ENCODE data around the gene PYROXD2.
A peak's percentile ranks its signal among the peaks of the same experiment; 100 is the strongest.

Gene PYROXD2

GRCh38 chr10:98457721-98458120 is 42.7 kb upstream of the PYROXD2 start:
- DNase-seq (ENCODE audit: low spot score), result no peak
- TF ChIP-seq, protein P1, sequence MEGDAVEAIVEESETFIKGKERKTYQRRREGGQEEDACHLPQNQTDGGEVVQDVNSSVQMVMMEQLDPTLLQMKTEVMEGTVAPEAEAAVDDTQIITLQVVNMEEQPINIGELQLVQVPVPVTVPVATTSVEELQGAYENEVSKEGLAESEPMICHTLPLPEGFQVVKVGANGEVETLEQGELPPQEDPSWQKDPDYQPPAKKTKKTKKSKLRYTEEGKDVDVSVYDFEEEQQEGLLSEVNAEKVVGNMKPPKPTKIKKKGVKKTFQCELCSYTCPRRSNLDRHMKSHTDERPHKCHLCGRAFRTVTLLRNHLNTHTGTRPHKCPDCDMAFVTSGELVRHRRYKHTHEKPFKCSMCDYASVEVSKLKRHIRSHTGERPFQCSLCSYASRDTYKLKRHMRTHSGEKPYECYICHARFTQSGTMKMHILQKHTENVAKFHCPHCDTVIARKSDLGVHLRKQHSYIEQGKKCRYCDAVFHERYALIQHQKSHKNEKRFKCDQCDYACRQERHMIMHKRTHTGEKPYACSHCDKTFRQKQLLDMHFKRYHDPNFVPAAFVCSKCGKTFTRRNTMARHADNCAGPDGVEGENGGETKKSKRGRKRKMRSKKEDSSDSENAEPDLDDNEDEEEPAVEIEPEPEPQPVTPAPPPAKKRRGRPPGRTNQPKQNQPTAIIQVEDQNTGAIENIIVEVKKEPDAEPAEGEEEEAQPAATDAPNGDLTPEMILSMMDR (IDR thresholded peaks at IDR 0.05; ENCODE audit: extremely low read depth, missing control alignments), result no peak

DNA sequence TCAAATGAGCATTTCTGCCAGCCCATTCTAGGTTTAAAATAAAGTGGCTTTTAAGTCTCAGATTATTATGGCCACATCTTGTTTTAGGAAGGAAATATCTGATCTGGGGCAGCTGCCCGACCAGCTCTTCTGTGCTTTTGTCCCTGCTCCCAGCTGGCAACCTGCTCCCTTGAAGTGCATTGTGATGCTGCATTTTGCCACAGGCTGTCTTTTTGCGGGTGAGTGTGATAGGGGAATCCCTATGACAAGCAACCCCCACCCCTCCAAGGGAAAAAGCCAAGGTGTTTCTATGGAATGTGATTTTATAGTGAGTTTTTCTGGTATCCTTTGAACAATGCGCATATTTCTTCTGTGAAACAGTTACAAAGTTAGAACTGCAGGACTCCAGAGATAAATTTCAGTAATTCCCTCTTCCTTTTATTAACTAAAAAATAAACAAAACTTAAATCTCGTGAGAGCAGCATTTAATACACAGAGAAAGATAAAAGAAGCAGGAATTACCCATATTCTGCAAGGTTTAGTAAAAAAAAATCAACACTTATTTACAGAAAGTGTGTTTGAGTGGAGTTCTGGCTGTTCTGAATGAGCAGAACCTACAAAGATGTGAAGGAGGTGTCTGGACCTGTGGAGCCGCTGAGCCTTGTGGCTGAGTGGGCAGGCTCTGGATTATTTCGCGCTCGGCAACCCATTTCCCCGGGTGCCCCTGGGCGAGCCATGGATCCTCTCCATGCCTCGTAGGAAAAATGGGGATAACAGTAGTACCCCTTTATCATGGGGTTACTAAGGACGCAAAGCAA is 41.9 kb upstream of the PYROXD2 start:
- TF ChIP-seq, protein P1 (IDR thresholded peaks at IDR 0.05; ENCODE audit: extremely low read depth, missing control alignments), result no peak
- DNase-seq (ENCODE audit: low spot score), result no peak

GRCh38 chr10:98456043-98456570 is 41.1 kb upstream of the PYROXD2 start:
- no peak for DNase-seq (ENCODE audit: low spot score)

GRCh38 chr10:98453729-98454128 is 38.7 kb upstream of the PYROXD2 start:
- no peak for DNase-seq (ENCODE audit: low spot score)
- TF ChIP-seq, protein P1 (IDR thresholded peaks at IDR 0.05; ENCODE audit: extremely low read depth, missing control alignments), result no peak

More at GRCh38 chr10:98456043-98456570, 41.1 kb upstream of the PYROXD2 start:
- TF ChIP-seq, protein P1 (IDR thresholded peaks at IDR 0.05; ENCODE audit: extremely low read depth, missing control alignments), result no peak

GRCh38 chr10:98450618-98451017 is 35.6 kb upstream of the PYROXD2 start:
- TF ChIP-seq, protein P1 (IDR thresholded peaks at IDR 0.05; ENCODE audit: extremely low read depth, missing control alignments), result no peak

GRCh38 chr10:98449287-98449686 is 34.3 kb upstream of the PYROXD2 start:
- TF ChIP-seq, protein P1 (IDR thresholded peaks at IDR 0.05; ENCODE audit: extremely low read depth, missing control alignments), result no peak
- DNase-seq (ENCODE audit: low spot score), result no peak

More at GRCh38 chr10:98450618-98451017, 35.6 kb upstream of the PYROXD2 start:
- no peak for DNase-seq (ENCODE audit: low spot score)

DNA sequence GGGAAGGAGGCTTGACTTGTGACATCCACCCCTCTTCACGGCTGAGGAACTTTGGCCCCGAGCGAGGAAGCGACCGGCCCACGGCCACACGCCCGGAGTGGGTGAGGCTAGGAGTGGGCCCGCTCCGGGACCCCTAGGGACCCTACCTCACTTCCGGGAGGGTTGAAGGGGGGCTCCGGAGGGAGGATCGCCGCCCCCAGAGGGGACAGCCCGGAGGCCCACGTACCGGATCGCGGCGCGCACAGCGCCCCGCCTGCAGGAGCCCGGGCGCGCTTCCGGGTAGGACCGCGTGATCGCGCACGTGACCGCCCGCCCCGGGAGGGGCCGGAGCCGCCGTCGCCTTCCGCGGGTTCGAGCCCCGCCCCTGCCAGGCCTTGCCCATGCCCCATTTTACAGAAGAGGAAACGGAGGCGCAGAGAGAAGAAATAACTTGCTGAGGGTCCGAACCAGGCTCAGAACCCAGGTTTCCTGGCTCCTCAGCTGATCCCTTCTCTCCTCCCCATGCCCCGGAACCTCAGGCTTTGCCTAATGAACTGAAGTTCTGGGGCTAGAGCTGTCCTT is 31.8 kb upstream of the PYROXD2 start, which contains the start of gene HPS1:
HPS1 (minus strand) TSS at position 275 of the 561 bp plus-strand sequence. CDS start 3,695 bp downstream, outside the sequence.
- DNase-seq (ENCODE audit: low spot score), result peak; percentile 94
- TF ChIP-seq, protein P1 (IDR thresholded peaks at IDR 0.05; ENCODE audit: extremely low read depth, missing control alignments), result no peak
